Smooth muscle cell (in vitro differentiated cells): ENCODE data around the gene SAPCD2. TPM values are rescaled to one million over a fixed set of nuclear protein-coding genes. Genes with fewer than 3 reads are reported as not detected.

ENCODE experiments used
- DNase-seq: peaks from one replicate; lab custom pipeline; 2025; ENCODE audit not compliant: unreplicated experiment; lab: John Stamatoyannopoulos, UW
- H2AFZ ChIP-seq: fragments of 200-600 bp; sonication (generic); 2 replicates; pipeline ENCODE4 v1.6.0; 2016; ENCODE audit warnings: antibody characterized with exemption, low read depth, mild to moderate bottlenecking
- H3F3A ChIP-seq: fragments of 200-600 bp; sonication (generic); 2 replicates; pipeline ENCODE4 v1.6.0; 2017; ENCODE audit warnings: antibody characterized with exemption, low read depth
- H3K27ac ChIP-seq: fragments of 200-600 bp; sonication (generic); 2 replicates; pipeline ENCODE4 v1.5.1; 2016; ENCODE audit warnings: low read depth, mild to moderate bottlenecking
- H3K27me3 ChIP-seq: fragments of 200-600 bp; sonication (generic); 2 replicates; pipeline ENCODE4 v1.6.1; 2016; ENCODE audit warnings: low read depth, mild to moderate bottlenecking
- H3K36me3 ChIP-seq: fragments of 200-600 bp; sonication (generic); 2 replicates; pipeline ENCODE4 v1.5.1; 2016; ENCODE audit warnings: low read depth
- H3K4me1 ChIP-seq: fragments of 200-600 bp; sonication (generic); 2 replicates; pipeline ENCODE4 v1.5.1; 2016; ENCODE audit warnings: low read depth
- H3K4me2 ChIP-seq: fragments of 200-600 bp; sonication (generic); 2 replicates; pipeline ENCODE4 v1.6.0; 2016; ENCODE audit warnings: mild to moderate bottlenecking
- H3K4me3 ChIP-seq: fragments of 200-600 bp; sonication (generic); 2 replicates; pipeline ENCODE4 v1.5.1; 2016; ENCODE audit warnings: mild to moderate bottlenecking
- H3K79me2 ChIP-seq: fragments of 200-600 bp; sonication (generic); 2 replicates; pipeline ENCODE4 v1.6.0; 2016; ENCODE audit warnings: low read depth, mild to moderate bottlenecking
- H3K9ac ChIP-seq: fragments of 200-600 bp; sonication (generic); 2 replicates; pipeline ENCODE4 v1.6.0; 2016; ENCODE audit warnings: low read depth
- H3K9me3 ChIP-seq: fragments of 200-600 bp; sonication (generic); replicated peaks from 2 replicates; pipeline ENCODE4 v1.5.1; 2016; ENCODE audit warnings: low read depth
- H4K20me1 ChIP-seq: fragments of 200-600 bp; sonication (generic); 2 replicates; pipeline ENCODE4 v1.6.0; 2016; ENCODE audit warnings: low read depth
- WGBS: methylation state at CpG from one replicate; pipeline ENCODE4 v1.1.7; 2016; ENCODE audit warnings: low lambda C conversion rate; 5-methylcytosine and 5-hydroxymethylcytosine counted together
- polyA plus RNA-seq: library from polyadenylated mRNA; unstranded; fragments of >200 nt; fragmentation: Nextera tagmentation; extraction: Ambion mirVana; gene quantifications from 2 replicates; pipeline ENCODE4 v1.2.1, GENCODE V29; 2016
- total RNA-seq: library from RNA; depleted of rRNA; stranded (reverse); fragments of >200 nt; gene quantifications from 2 replicates; pipeline ENCODE4 v1.2.3, GENCODE V29; 2014
- TF ChIP-seq, protein P1 (sequence below): fragments of 200-600 bp; sonication (generic); IDR thresholded peaks from 2 replicates; pipeline ENCODE4 v1.5.1; 2017; ENCODE audit warnings: borderline replicate concordance, mild to moderate bottlenecking, antibody characterized with exemption; ENCODE audit not compliant: insufficient read depth, poor library complexity, severe bottlenecking

The SAPCD2 gene
- total and polyA plus RNA-seq, 2 experiments from 2014 or later, result 1.9 to 3.9 TPM

DNA sequence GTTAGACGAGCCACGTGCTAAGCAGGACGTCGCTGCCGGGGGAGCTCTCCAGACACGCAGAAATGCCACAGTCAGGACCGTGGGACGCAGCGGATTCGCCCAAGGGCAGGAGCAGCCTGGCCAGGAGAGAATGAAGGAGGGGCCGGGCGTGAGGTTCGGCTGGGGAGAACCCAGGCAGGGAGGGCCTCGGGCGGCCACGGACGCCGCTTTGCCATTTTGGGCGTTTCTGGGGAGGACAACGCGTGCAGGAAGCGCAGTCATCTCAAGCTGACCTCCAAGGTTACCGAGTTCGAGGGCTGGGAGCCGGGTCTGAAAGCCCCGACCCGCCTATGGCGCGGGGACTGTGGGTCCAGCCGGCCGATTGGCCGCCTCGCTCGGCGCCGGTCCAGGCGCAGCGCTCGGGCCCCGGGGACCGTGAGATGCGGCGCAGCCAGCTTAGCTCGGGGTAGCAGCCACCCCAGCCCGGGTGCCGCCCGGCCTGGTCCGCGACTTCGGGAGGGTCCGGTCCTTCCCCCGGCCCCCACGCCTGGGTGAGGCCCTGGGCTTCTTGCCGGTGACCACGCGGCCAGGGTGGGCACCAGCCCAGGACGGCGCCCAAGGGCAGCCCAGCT is 15.7 kb upstream of the SAPCD2 start:
- peak overlapping the region; percentile 34 for H2AFZ ChIP-seq
- DNase-seq, result peak; percentile 58

GRCh38 chr9:137084526-137084925 is 14.2 kb upstream of the SAPCD2 start:
- Histone ChIP-seq H3K4me1 (peaks cover 20% of the 10 kb centered on the region), H2AFZ (no peak overlapping the region), H3K79me2 (peaks cover 16% of the 10 kb centered on the region), H3K9me3 (no peaks in the 10 kb centered on the region), H3K27me3 (no peaks in the 10 kb centered on the region), H3K4me2 (peak overlapping the region; percentile 19), H3K36me3 (no peaks in the 10 kb centered on the region), H3K27ac (peak overlapping the region; percentile 83), H3K4me3 (no peak overlapping the region), H4K20me1 (peaks cover 14% of the 10 kb centered on the region), H3F3A (peaks cover 29% of the 10 kb centered on the region), H3K9ac (no peak overlapping the region)
- TF ChIP-seq, protein P1, sequence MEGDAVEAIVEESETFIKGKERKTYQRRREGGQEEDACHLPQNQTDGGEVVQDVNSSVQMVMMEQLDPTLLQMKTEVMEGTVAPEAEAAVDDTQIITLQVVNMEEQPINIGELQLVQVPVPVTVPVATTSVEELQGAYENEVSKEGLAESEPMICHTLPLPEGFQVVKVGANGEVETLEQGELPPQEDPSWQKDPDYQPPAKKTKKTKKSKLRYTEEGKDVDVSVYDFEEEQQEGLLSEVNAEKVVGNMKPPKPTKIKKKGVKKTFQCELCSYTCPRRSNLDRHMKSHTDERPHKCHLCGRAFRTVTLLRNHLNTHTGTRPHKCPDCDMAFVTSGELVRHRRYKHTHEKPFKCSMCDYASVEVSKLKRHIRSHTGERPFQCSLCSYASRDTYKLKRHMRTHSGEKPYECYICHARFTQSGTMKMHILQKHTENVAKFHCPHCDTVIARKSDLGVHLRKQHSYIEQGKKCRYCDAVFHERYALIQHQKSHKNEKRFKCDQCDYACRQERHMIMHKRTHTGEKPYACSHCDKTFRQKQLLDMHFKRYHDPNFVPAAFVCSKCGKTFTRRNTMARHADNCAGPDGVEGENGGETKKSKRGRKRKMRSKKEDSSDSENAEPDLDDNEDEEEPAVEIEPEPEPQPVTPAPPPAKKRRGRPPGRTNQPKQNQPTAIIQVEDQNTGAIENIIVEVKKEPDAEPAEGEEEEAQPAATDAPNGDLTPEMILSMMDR, result no peak
- 83% methylated on average over 9 of the region's 9 CpGs for WGBS
- DNase-seq, result no peak

More for the DNA sequence above, 15.7 kb upstream of the SAPCD2 start:
- peak overlapping the region; percentile 96 for H3K4me2 ChIP-seq
- peak overlapping the region; percentile 79 for H3K27ac ChIP-seq
- no peaks in the 10 kb centered on the region for H3K9me3 ChIP-seq
- peak overlapping the region; percentile 74 for H3K9ac ChIP-seq
- TF ChIP-seq, protein P1, result no peak
- WGBS, result 3% methylated on average over 40 of the region's 58 CpGs
- H3K36me3 ChIP-seq, result no peaks in the 10 kb centered on the region
- peaks cover 29% of the 10 kb centered on the region for H3F3A ChIP-seq
- peaks cover 20% of the 10 kb centered on the region for H3K4me1 ChIP-seq
- H3K4me3 ChIP-seq, result peak overlapping the region; percentile 75
- H3K79me2 ChIP-seq, result peaks cover 19% of the 10 kb centered on the region
- no peaks in the 10 kb centered on the region for H3K27me3 ChIP-seq
- peaks cover 4% of the 10 kb centered on the region for H4K20me1 ChIP-seq

DNA sequence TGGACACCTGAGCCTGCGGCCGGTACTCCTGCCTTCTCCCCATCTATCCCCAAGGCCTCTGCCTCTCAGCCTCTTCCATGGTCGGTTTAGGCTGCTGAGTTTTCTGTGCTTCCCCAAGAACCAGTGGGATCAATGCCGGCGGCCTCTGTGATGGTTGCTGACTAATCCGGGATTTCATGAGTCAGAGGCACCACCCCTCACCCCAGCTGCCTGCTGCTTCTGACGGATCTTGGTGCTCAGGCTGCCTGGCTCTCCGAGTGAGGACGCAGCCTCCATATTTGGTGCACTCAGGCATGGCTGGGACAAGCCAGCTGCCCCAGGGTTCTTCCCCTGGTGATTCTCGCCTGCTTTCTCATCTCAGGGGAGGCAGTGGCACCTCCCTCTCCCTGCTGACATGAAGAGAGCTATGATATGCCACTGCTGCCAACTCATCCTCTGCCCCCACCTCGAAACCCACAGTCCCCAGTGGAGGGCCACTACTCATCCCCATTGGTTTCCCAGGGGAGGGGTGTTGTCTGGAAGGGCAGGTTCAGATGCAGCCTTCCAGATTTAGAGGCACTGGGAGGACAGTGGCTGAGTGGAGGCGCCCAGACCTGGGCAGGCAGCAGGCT is 13.1 kb upstream of the SAPCD2 start:
- Histone ChIP-seq H2AFZ (no peak overlapping the region), H3K4me1 (peaks cover 22% of the 10 kb centered on the region), H3K79me2 (peaks cover 10% of the 10 kb centered on the region), H3K9ac (no peak overlapping the region), H3K27me3 (no peaks in the 10 kb centered on the region), H3K4me2 (peak overlapping the region; percentile 59), H4K20me1 (peaks cover 25% of the 10 kb centered on the region), H3F3A (peaks cover 29% of the 10 kb centered on the region), H3K27ac (peak overlapping the region; percentile 83), H3K4me3 (no peak overlapping the region), H3K9me3 (no peaks in the 10 kb centered on the region), H3K36me3 (no peaks in the 10 kb centered on the region)
- peak; percentile 70 for DNase-seq
- WGBS, result 18% methylated on average over 12 of the region's 12 CpGs
- TF ChIP-seq, protein P1, result no peak
